HG03432 (cell line): Measurements from ENCODE around the gene TBC1D30.
"Not testable (repeated sequence)": the region's sequence is repeated elsewhere in the genome, so short reads cannot be mapped to it uniquely, and the experiment has no call there.

Experiments used
- ATAC-seq: cut with Tn5 transposase; IDR thresholded peaks from one replicate; pipeline ENCODE4 v1.9.1; 2021; ENCODE audit warnings: mild to moderate bottlenecking, moderate library complexity; ENCODE audit not compliant: unreplicated experiment

TBC1D30 gene

GRCh38 chr12:64824500-64825142, at the start of gene TBC1D30:
TSS of gene TBC1D30 (plus strand) at chr12:64824647. CDS start at chr12:64824880, 233 bp downstream.
- peak; percentile 67 for ATAC-seq

- not testable (repeated sequence) for ATAC-seq
These were observed 49.2 kb upstream of the TBC1D30 start for GRCh38 chr12:64775147-64775736.

- no peak for ATAC-seq
These were observed 45.0 kb upstream of the TBC1D30 start for GRCh38 chr12:64779354-64779974.

- no peak for ATAC-seq
These were observed 44.3 kb upstream of the TBC1D30 start for GRCh38 chr12:64780132-64780530.

GRCh38 chr12:64780531-64781279, 43.7 kb upstream of the TBC1D30 start:
- peak; percentile 61 for ATAC-seq

GRCh38 chr12:64781280-64782190, 42.9 kb upstream of the TBC1D30 start:
- ATAC-seq = peak; percentile 38

- ATAC-seq = no peak
These were observed 42.1 kb upstream of the TBC1D30 start for GRCh38 chr12:64782191-64782876.

- no peak for ATAC-seq
These were observed 38.6 kb upstream of the TBC1D30 start for GRCh38 chr12:64785838-64786237.

GRCh38 chr12:64790166-64790565, 34.3 kb upstream of the TBC1D30 start:
- no peak for ATAC-seq

- ATAC-seq = no peak
These were observed 33.4 kb upstream of the TBC1D30 start for GRCh38 chr12:64791036-64791435.

GRCh38 chr12:64792128-64792527, 32.3 kb upstream of the TBC1D30 start:
- no peak for ATAC-seq

- ATAC-seq = no peak
These were observed 30.8 kb upstream of the TBC1D30 start for GRCh38 chr12:64793610-64794009.

GRCh38 chr12:64794305-64794704, 30.1 kb upstream of the TBC1D30 start:
- ATAC-seq = no peak

- peak; percentile 81 for ATAC-seq
These were observed 28.1 kb upstream of the TBC1D30 start for GRCh38 chr12:64796205-64796845.

- ATAC-seq = no peak
These were observed 27.3 kb upstream of the TBC1D30 start for GRCh38 chr12:64797156-64797555.

GRCh38 chr12:64798165-64798564, 26.3 kb upstream of the TBC1D30 start:
- ATAC-seq = no peak

- peak; percentile 62 for ATAC-seq
These were observed 23.8 kb upstream of the TBC1D30 start for GRCh38 chr12:64800640-64801039.

GRCh38 chr12:64801381-64801780, 23.1 kb upstream of the TBC1D30 start:
- no peak for ATAC-seq

GRCh38 chr12:64802180-64802775, 22.2 kb upstream of the TBC1D30 start:
- ATAC-seq = peak; percentile 62
